ENCODE data around the gene HNRNPL.
"Not testable (repeated sequence)": the region's sequence is repeated elsewhere in the genome, so short reads cannot be mapped to it uniquely, and the experiment has no call there.

The HNRNPL gene

GRCh38 chr19:38849860-38850435, at the start of gene HNRNPL:
Gene HNRNPL, minus strand, starts transcription at chr19:38849986. Its CDS starts 20 bp downstream, at chr19:38849966.
- DNase-seq, result peak in 41 of 42 donors; percentile 98 to 100 (median 100)
- intact Hi-C loops (cut with DNase I), result loop anchor here (5.0 to 10.0 kb wide), 3 partner anchors 47 to 233 kb away; partner anchors contain the start of genes ACTN4, EIF3K, MAP4K1 and NFKBIB

- DNase-seq, result peak in 16 of 42 donors; percentile 8 to 46 (median 20)
- intact Hi-C loops (cut with DNase I), result loop anchor here (5.0 kb wide), 1 partner anchor 52 kb away; the partner anchor contains the start of gene HNRNPL
These were observed 49.1 kb upstream of the HNRNPL start for GRCh38 chr19:38898788-38899446.

- intact Hi-C loops (cut with DNase I), result loop anchor here (5.0 kb wide), 1 partner anchor 48 kb away; the partner anchor contains the start of gene HNRNPL
- peak in 1 of 42 donors; percentile 12 for DNase-seq
These were observed 45.2 kb upstream of the HNRNPL start for GRCh38 chr19:38894968-38895367.

- peak in 8 of 42 donors; percentile 10 to 58 (median 26) for DNase-seq
- intact Hi-C loops (cut with DNase I), result no loop called here
These were observed 43.6 kb upstream of the HNRNPL start for GRCh38 chr19:38893341-38893771.

GRCh38 chr19:38892841-38893240, 43.1 kb upstream of the HNRNPL start:
- DNase-seq, result no peak
- intact Hi-C loops (cut with DNase I), result no loop called here

- intact Hi-C loops (cut with DNase I), result no loop called here
- peak in 41 of 42 donors; percentile 33 to 85 (median 67) for DNase-seq
These were observed 42.0 kb upstream of the HNRNPL start for GRCh38 chr19:38891771-38892170.

DNA sequence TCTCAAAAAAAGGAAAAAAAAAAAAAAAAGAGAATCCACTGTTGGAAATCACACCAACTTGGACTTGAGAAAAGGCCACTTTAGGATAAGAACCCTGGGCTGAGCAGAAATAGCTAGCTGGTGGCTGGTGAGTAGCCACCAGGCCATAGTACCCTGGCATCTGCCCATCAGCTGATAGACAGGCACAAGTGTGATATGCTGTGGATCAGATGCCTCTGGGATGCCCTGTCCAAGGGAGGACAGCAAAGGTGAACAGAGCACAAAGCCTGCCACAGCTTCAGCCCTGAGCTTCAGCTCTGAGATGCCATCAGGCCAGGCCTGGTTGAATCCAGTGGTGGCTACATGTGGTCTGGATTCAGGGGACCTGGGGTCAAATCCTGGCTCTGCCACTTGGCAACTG, 40.9 kb upstream of the HNRNPL start:
- DNase-seq, result no peak
- intact Hi-C loops (cut with DNase I), result no loop called here

DNA sequence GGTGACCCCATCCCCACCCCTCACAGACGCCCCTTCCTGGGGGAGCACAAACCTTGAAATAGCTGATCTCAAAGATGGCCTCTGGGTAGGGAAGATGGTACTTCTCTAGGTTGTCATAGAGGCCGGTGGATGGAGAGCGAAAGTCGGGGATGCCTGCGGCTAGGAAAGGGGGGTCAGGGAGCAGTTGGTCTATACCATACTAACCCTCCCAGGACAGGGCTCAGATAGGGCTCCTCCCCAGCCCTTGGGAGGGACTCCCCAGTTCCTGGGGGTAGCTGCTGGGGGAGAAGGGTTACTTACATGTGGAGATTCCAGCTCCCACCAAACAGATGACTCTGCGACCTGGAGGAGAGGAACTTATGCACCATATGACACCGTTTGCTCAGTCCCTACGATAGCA, 40.0 kb upstream of the HNRNPL start:
- DNase-seq, result no peak
- intact Hi-C loops (cut with DNase I), result no loop called here

DNA sequence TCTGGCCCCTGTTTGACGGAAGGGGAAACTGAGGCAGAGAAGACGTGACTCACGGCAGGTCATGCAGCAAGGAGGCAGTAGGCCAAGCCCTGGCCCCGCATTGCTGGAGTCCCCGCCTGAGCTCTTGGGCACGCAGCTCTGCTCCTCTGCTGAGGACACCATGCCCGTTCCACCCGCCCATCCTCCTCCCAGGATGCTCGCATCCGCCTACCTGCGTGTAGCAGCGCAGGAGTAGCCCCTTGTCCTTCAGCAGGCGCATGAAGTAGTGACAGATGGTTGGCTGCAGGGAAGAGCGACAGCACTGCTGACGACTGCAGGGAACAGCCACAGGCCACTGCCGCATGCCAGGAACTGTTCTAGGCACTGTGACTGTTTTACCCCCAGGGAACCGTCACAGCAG, 39.1 kb upstream of the HNRNPL start:
- intact Hi-C loops (cut with DNase I), result no loop called here
- no peak for DNase-seq

DNA sequence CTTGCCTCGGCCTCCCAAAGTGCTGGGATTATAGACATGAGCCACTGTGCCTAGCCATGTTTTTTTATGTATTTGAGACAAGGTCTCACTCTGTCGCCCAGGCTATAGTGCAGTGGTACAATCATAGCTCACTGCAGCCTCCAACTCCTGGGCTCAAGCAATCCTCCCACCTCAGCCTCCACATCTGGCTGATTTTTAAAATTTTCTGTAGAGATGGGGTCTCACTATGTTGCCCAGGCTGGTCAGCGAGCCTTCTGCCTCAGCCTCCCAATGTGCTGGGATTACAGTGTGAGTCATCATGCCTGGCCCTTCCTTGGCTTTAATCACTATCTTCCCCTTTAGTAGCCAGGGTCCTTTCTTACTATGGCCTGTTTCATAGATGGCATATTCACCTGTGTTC, 34.9 kb upstream of the HNRNPL start:
- DNase-seq; intact Hi-C loops (cut with DNase I): not testable (repeated sequence)

GRCh38 chr19:38883286-38883685, 33.5 kb upstream of the HNRNPL start:
- intact Hi-C loops (cut with DNase I), result no loop called here
- no peak for DNase-seq

GRCh38 chr19:38880882-38881609, 31.3 kb upstream of the HNRNPL start:
- intact Hi-C loops (cut with DNase I), result no loop called here
- no peak for DNase-seq

DNA sequence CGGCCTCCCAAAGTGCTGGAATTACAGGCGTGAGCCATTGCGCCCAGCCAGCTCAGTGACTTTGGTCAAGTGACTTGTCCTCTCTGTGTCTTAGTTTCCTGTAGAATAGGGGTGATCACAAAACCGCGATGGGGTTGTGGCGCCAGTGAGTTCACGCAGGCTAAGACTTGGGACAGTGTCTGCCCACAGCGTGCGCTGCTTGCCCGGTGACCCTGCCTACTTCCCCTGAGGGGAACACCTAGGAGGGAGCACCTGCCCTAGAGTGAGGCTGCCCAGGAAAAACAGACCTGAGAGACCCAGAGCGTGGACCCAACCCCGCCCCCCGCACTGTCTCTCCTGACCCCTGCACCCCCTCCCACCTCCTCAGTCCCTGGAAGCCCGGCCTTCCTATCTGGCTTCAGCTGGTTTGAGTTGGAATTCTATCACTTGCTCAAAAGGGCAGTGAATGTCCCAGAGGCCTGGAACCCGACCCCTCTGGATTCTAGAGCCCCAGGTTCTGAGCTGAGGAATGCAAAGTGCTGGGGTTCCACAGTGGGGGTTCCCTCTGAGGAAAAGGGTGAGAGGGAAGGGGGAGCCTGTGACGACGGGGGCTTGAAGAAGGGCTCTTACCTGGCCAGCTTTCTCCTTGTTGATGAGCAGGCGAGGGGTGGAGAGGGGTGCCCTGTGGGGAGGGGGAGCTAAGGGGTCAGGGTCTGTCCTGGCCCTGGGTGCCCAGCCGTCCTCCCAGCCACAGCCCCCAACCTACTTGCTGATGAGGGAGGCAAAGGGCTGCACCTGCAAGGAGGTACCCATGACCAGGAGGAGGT, 30.5 kb upstream of the HNRNPL start:
- intact Hi-C loops (cut with DNase I), result no loop called here
- no peak for DNase-seq

DNA sequence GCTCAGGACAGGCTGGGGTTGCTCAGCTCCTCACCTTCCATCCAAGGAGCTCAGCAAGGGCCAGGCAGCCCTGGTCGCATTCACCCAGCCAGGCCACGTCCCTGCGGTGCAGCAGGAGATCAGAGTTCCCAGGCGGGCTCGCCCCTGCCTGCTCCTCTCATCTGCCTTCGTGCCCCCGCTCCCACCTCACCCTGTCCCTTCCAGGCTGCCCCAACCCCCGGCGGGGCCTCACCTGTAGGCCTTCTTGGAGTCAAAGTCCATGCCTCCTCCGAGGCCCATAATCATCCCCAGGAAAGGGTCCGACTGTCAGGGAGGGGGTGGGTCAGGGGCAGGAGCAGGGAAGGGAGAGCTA, 29.6 kb upstream of the HNRNPL start:
- no peak for DNase-seq
- intact Hi-C loops (cut with DNase I), result no loop called here

DNA sequence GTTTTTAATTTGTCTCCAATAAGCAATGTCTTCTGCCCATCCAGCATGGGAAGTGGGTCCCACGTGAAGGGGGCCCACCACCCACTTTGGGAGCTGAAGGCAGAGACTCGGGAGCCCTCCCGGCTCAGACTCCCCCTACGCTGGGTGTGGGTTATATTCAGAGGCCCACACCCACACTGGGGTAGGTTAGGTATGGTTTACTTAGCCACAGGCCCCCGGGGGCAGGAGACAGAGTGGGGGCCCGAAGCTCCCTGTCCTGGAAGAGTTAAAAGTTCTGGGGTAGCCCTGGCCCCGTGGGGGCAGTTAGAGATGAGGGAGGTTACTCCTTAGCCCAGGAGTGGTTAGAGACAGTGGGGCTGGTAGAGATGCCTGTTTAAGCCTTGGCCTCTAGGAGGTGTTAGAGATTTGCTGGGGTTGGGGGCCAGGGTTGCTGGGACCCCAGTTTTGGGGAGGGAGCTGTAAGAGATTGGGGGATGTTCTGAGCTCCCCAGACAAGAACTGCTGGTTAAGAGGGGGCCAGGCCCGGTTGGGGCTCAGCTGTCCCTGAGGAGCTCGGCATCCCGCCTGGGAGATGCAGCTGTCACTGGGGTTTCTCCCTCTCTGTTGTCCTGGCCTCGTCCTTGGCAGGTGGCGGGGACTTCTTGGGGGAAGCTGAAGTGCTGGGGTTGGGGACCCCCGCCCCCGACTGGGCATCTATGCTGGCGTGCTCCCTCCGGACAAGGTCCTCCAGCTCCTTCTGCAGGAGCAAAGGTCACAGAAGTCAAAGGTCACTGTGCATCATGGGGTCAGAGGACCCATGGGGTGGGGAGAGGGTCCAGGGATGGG, 29.0 kb upstream of the HNRNPL start:
- intact Hi-C loops (cut with DNase I), result no loop called here
- no peak for DNase-seq

DNA sequence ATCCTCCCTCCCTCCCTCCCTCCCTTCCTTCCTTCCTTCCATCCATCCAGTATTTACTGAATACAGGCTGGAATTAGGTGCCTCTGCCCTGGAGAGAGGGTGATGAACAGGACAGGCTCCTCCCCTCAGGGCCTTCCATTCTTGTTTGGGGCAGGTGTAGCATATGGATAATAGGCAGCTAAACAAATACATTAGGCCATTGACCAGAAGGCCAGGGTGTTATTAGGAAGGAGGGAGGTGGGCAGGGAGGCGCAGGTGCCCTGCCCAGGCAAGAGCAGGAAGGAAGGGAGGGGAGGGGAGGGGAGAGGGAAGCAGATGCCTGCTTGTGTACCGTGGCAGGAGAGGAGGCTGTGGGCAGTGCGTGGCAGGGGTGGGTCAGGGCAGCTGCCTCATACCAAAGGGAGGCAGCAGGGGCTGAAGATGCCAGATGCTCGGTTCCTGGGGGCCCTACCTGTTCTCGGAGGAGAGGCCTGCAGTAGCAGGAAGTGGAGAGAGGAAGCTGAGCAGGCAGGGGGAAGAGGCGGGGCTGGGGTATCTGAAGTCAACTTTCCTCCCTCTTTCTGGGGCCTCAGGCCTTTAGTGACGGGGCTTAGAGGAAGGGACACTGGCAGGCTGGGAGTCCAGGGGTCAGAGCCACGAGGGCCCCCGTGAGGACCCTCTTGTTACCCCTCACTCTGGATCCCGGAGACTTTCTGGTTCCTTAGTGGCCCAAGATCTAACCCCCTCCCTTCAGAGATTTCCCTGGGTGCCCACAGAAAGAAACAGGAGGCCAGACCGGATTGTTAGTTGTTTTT, 28.2 kb upstream of the HNRNPL start, which contains the start of gene RINL:
RINL (minus strand) TSS at position 495 of the 794 bp plus-strand sequence. CDS start 1,533 bp downstream, outside the sequence.
- intact Hi-C loops (cut with DNase I), result no loop called here
- peak in 11 of 42 donors; percentile 8 to 41 (median 21) for DNase-seq

DNA sequence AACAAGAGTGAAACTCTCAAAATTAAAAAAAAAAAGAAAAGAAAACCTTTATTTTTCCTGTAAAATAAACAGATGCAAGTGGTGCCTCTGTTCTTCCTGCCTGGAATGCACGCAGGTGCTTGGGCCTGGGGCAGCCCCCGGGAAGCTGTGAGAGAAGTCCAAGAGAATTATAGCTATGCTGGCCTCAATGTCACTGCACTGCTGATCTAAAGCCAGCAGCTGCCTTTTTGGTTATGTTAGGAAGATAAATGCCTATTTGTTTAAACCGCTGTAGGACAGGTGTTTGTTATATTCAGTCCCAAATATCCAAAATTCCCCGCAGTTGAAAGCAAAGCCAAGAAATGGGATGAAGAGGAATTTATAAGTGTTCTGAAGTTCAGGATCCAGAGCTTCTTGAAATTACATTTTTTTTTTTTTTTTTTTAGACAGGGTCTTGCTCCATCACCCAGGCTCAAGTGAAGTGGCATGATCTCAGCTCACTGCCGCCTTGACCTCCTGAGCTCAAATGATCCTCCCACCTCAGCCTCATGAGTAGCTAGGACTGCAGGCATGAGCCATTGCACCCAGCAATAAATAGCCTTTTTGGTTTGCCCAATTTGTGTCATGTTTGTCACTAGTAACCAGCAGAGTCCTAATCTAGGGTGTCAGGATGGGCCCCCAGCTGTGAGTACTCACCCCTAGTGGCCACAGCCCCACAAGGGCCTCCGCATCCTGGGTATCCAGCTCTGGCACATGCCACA, 26.0 kb upstream of the HNRNPL start:
- DNase-seq, result no peak
- intact Hi-C loops (cut with DNase I), result no loop called here

Data from head of caudate nucleus (tissue), 42 donors.